Sigmoid colon (tissue), 4 donors: ENCODE results near the gene DCDC2C.

ENCODE experiments used
- CTCF ChIP-seq, 4 experiments: fragments of 450-650 bp in 3 of 4; fragments of 200-600 bp in 1 of 4; IDR thresholded peaks; one replicate each; pipeline ENCODE4 v1.5.1; 2016 to 2019; ENCODE audit warnings: antibody characterized with exemption in 4 of 4, mild to moderate bottlenecking in 3 of 4, moderate library complexity in 2 of 4
- EP300 ChIP-seq, 4 donors: sonication (generic); formaldehyde crosslinking; IDR thresholded peaks; one replicate each; pipeline ENCODE4 v1.6.1; 2017; ENCODE audit warnings: antibody characterized with exemption in 4 of 4
- POLR2A ChIP-seq, 2 donors: fragments of 450-650 bp; IDR thresholded peaks; one replicate each; pipeline ENCODE4 v1.6.1; 2016; ENCODE audit warnings: antibody characterized with exemption in 2 of 2, mild to moderate bottlenecking in 2 of 2, moderate library complexity in 2 of 2
- POLR2AphosphoS5 ChIP-seq, 4 donors: sonication (generic); formaldehyde crosslinking; IDR thresholded peaks; one replicate each; pipeline ENCODE4 v1.6.1; 2017; ENCODE audit warnings: antibody characterized with exemption in 4 of 4

GRCh38 chr2:3770724-3771415 lies 67.5 kb downstream of the DCDC2C start:
- TF ChIP-seq POLR2AphosphoS5 (IDR thresholded peaks at IDR 0.05) (no peak), POLR2A (IDR thresholded peaks at IDR 0.05) (no peak), CTCF (IDR thresholded peaks at IDR 0.05) (no peak), EP300 (IDR thresholded peaks at IDR 0.05) (no peak)
